ENCODE results near the gene TSPAN18. TPM values are rescaled to one million over a fixed set of nuclear protein-coding genes. Genes with fewer than 3 reads are reported as not detected.

TSPAN18 gene
- total and polyA plus RNA-seq, 2 of the 8 experiments (the other 6 are each of a cell fraction or from before 2014, with no cell fraction given) = 5.2 to 10.2 TPM

- TF ChIP-seq SIRT6 (IDR thresholded peaks at IDR 0.05; ENCODE audit: low read length) (no peak), CEBPB (IDR thresholded peaks at IDR 0.05; ENCODE audit: low read depth, low read length) (no peak), MAFK (IDR thresholded peaks at IDR 0.05; ENCODE audit: low read depth, low read length) (no peak), TAF7 (optimal IDR thresholded peaks at IDR 0.05; ENCODE audit: borderline replicate concordance, low read depth, low read length) (no peak), SIN3A (conservative IDR thresholded peaks at IDR 0.05 in 1 of 2, IDR thresholded peaks at IDR 0.05 in 1 of 2; ENCODE audit: low read depth in 1 of 2, low read length in 2 of 2) (no peak), JUND (IDR thresholded peaks at IDR 0.05; ENCODE audit: low read length) (no peak)
- TF ChIP-seq, protein P1, sequence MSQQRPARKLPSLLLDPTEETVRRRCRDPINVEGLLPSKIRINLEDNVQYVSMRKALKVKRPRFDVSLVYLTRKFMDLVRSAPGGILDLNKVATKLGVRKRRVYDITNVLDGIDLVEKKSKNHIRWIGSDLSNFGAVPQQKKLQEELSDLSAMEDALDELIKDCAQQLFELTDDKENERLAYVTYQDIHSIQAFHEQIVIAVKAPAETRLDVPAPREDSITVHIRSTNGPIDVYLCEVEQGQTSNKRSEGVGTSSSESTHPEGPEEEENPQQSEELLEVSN (IDR thresholded peaks at IDR 0.05) = peak; percentile 5; the same call in 1 of the 2 replicates
These were observed 47.3 kb downstream of the TSPAN18 start (continued) for GRCh38 chr11:44774108-44774507.
